Kidney (tissue), 14 donors: ENCODE results near the gene TTC23. TPM values are rescaled to one million over a fixed set of nuclear protein-coding genes. Genes with fewer than 3 reads are reported as not detected.

Source experiments
- DNase-seq, 5 donors: peaks; one replicate each; pipeline ENCODE4 v3.0.0-alpha.2; 2013 to 2020
- FAIRE-seq: peaks from 2 replicates; lab custom pipeline; 2012; peaks lifted over from hg19 to GRCh38; lab: Jason Lieb, UNC
- H3K27ac ChIP-seq, 2 donors: one replicate each; pipeline ENCODE4 v1.7.0; 2013; ENCODE audit warnings: low read depth in 2 of 2, low read length in 2 of 2, inconsistent platforms in 1 of 2
- H3K27me3 ChIP-seq: one replicate; pipeline ENCODE4 v1.7.1; 2013; ENCODE audit warnings: low read length, inconsistent platforms; ENCODE audit not compliant: control insufficient read depth, insufficient read depth
- H3K36me3 ChIP-seq, 3 donors: one replicate each; pipeline versions ENCODE4 v1.7.0 to v1.7.1; 2013; ENCODE audit warnings: low read length in 3 of 3, control low read depth in 1 of 3, inconsistent platforms in 1 of 3; ENCODE audit not compliant: insufficient read depth in 3 of 3, control insufficient read depth in 2 of 3
- H3K4me1 ChIP-seq, 3 donors: one replicate each; pipeline versions ENCODE4 v1.7.0 to v1.7.1; 2013; ENCODE audit warnings: low read length in 3 of 3, inconsistent platforms in 1 of 3, low read depth in 1 of 3; ENCODE audit not compliant: control insufficient read depth in 2 of 3, insufficient read depth in 2 of 3
- H3K4me3 ChIP-seq, 3 donors: one replicate each; pipeline versions ENCODE4 v1.7.0 to v1.8.1; 2013; ENCODE audit warnings: low read length in 3 of 3, control low read depth in 1 of 3, inconsistent platforms in 1 of 3
- H3K9ac ChIP-seq, 3 donors: one replicate each; pipeline versions ENCODE4 v1.7.0 to v1.7.1; 2013; ENCODE audit warnings: low read length in 3 of 3, control low read depth in 1 of 3, inconsistent platforms in 1 of 3
- H3K9me3 ChIP-seq, 3 donors: one replicate each; pipeline versions ENCODE4 v1.7.0 to v1.7.1; 2013; ENCODE audit warnings: low read length in 3 of 3, control low read depth in 1 of 3, inconsistent platforms in 1 of 3; ENCODE audit not compliant: control insufficient read depth in 2 of 3, insufficient read depth in 1 of 3
- CTCF ChIP-seq: IDR thresholded peaks from 3 replicates; pipeline ENCODE4 v1.5.1; 2012; ENCODE audit warnings: mild to moderate bottlenecking, moderate library complexity, borderline replicate concordance; ENCODE audit not compliant: insufficient read depth; ENCODE audit errors: extremely low read depth
- intact Hi-C: fragments of 100-400 bp; cut with DNase I; formaldehyde crosslinking; loops from one replicate; pipeline ENCODE4 v1.11.1; 2022
- polyA plus RNA-seq: library from polyadenylated mRNA; stranded (reverse); fragments of 350-450 nt; fragmentation: Illumina TruSeq; extraction: RNeasy Lipid Tissue Mini Kit (QIAGEN cat#74804); gene quantifications from one replicate; pipeline ENCODE4 v1.2.3, GENCODE V29; 2014; ENCODE audit warnings: low read depth, low replicate concordance; ENCODE audit not compliant: insufficient read depth
- total RNA-seq: library from RNA; stranded (reverse); fragmentation: NEBNext Ultra II Directional; extraction: Animal tissue kit (Norgen Biotek cat#: 25700); gene quantifications from one replicate; pipeline ENCODE4 v1.2.1, GENCODE V29; 2021
- donor health status: control.
- donor health status: control.
- donor health status: control.
- donor health status: control.
- donor health status: control.
- donor health status: DM: yes; HTN: yes; CAD: no.
- donor health status: Normal renal cell carcinoma (clear cell type).

TTC23 gene
- total and polyA plus RNA-seq, 2 donors from 2014 or later: 11.2 to 23.6 TPM

GRCh38 chr15:99090011-99090699 is 159.2 kb downstream of the TTC23 start:
- DNase-seq (no peak), FAIRE-seq (no peak)
- no peak for TF ChIP-seq CTCF
- no peaks in the 10 kb centered on the region for H3K27me3 ChIP-seq
- no peak overlapping the region for H3K9ac ChIP-seq
- no peaks in the 10 kb centered on the region for H3K4me1 ChIP-seq
- H3K36me3 ChIP-seq: no peaks in the 10 kb centered on the region
- no peaks in the 10 kb centered on the region for H3K9me3 ChIP-seq
- no peak overlapping the region for H3K27ac ChIP-seq
- no peak overlapping the region for H3K4me3 ChIP-seq
- intact Hi-C loops: no loop called here

- FAIRE-seq (no peak), DNase-seq (no peak)
- Histone ChIP-seq H3K9ac (no peak overlapping the region), H3K36me3 (no peaks in the 10 kb centered on the region), H3K4me1 (no peaks in the 10 kb centered on the region), H3K4me3 (no peak overlapping the region), H3K27ac (no peak overlapping the region), H3K9me3 (no peaks in the 10 kb centered on the region), H3K27me3 (no peaks in the 10 kb centered on the region)
- no peak for TF ChIP-seq CTCF
- intact Hi-C loops: no loop called here
These were observed 161.9 kb downstream of the TTC23 start for GRCh38 chr15:99087405-99087943.

DNA sequence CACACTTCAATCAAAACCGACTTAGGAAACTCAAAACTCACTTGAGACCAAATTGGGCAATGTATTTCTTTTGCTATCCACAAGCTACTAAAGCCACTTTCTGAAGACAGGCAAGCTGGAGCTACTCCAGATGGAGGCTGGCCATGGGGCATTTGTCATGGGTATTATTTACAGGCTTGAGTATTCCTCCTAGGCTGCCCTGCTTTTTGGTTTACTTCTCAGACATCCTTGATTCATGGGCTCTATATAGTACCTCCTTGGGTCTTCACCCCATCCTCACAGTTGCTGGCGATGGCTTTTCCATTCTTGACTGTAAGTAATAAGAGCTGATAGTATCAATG is 163.1 kb downstream of the TTC23 start:
- H3K9ac ChIP-seq: no peak overlapping the region
- H3K27ac ChIP-seq: no peak overlapping the region
- H3K4me3 ChIP-seq: no peak overlapping the region
- DNase-seq (no peak), FAIRE-seq (no peak)
- no peaks in the 10 kb centered on the region for H3K4me1 ChIP-seq
- no peak for TF ChIP-seq CTCF
- H3K36me3 ChIP-seq: no peaks in the 10 kb centered on the region
- no peaks in the 10 kb centered on the region for H3K9me3 ChIP-seq
- intact Hi-C loops: no loop called here
- no peaks in the 10 kb centered on the region for H3K27me3 ChIP-seq

Other genes with a start within 250 kb of the TTC23 start
- gene PGPEP1L, start 241.8 kb downstream of the TTC23 start, total RNA-seq: 1.1 TPM
- 1.1 TPM for gene PGPEP1L, start 241.8 kb downstream of the TTC23 start, polyA plus RNA-seq
- 23.2 TPM for gene SYNM, start 144.5 kb downstream of the TTC23 start, total RNA-seq
- gene SYNM, start 144.5 kb downstream of the TTC23 start, polyA plus RNA-seq: 4.5 TPM
- 25.5 TPM for gene LRRC28, start 1.9 kb upstream of the TTC23 start, total RNA-seq
- gene LRRC28, start 1.9 kb upstream of the TTC23 start, polyA plus RNA-seq: 34.7 TPM